ENCODE measurements around the gene CYSTM1.
"Not testable (repeated sequence)": the region's sequence is repeated elsewhere in the genome, so short reads cannot be mapped to it uniquely, and the experiment has no call there.

CYSTM1 gene

GRCh38 chr5:140178086-140178410, 3.1 kb downstream of the CYSTM1 start:
- no peak for DNase-seq (ENCODE audit: low read depth in 2 of 2)

- no peak for DNase-seq (ENCODE audit: low read depth in 2 of 2)
Measured at GRCh38 chr5:140178482-140179116, 3.6 kb downstream of the CYSTM1 start.

GRCh38 chr5:140181002-140181483, 6.1 kb downstream of the CYSTM1 start:
- no peak for DNase-seq (ENCODE audit: low read depth in 2 of 2)

- DNase-seq (ENCODE audit: low read depth in 2 of 2) = no peak
Measured at GRCh38 chr5:140181525-140181924, 6.5 kb downstream of the CYSTM1 start.

GRCh38 chr5:140182075-140182711, 7.2 kb downstream of the CYSTM1 start:
- DNase-seq (ENCODE audit: low read depth in 2 of 2) = no peak

GRCh38 chr5:140182803-140183367, 7.9 kb downstream of the CYSTM1 start:
- no peak for DNase-seq (ENCODE audit: low read depth in 2 of 2)

GRCh38 chr5:140185409-140185808, 10.4 kb downstream of the CYSTM1 start:
- DNase-seq (ENCODE audit: low read depth in 2 of 2) = no peak

- DNase-seq (ENCODE audit: low read depth in 2 of 2) = no peak
Measured at GRCh38 chr5:140186267-140186671, 11.3 kb downstream of the CYSTM1 start.

GRCh38 chr5:140189253-140189652, 14.3 kb downstream of the CYSTM1 start:
- DNase-seq (ENCODE audit: low read depth in 2 of 2) = no peak

GRCh38 chr5:140189977-140190871, 15.2 kb downstream of the CYSTM1 start:
- DNase-seq (ENCODE audit: low read depth in 2 of 2) = no peak

- DNase-seq (ENCODE audit: low read depth in 2 of 2) = no peak
Measured at GRCh38 chr5:140190872-140191218, 15.9 kb downstream of the CYSTM1 start.

GRCh38 chr5:140192715-140193430, 17.9 kb downstream of the CYSTM1 start:
- DNase-seq (ENCODE audit: low read depth in 2 of 2) = no peak

- DNase-seq (ENCODE audit: low read depth in 2 of 2) = no peak
Measured at GRCh38 chr5:140194662-140195061, 19.7 kb downstream of the CYSTM1 start.

GRCh38 chr5:140196115-140196814, 21.3 kb downstream of the CYSTM1 start:
- DNase-seq (ENCODE audit: low read depth in 2 of 2) = no peak

GRCh38 chr5:140197023-140197422, 22.0 kb downstream of the CYSTM1 start:
- no peak for DNase-seq (ENCODE audit: low read depth in 2 of 2)

GRCh38 chr5:140198915-140199314, 23.9 kb downstream of the CYSTM1 start:
- DNase-seq (ENCODE audit: low read depth in 2 of 2) = not testable (repeated sequence)

- DNase-seq (ENCODE audit: low read depth in 2 of 2) = no peak
Measured at GRCh38 chr5:140202078-140202477, 27.1 kb downstream of the CYSTM1 start.

GRCh38 chr5:140202610-140203009, 27.6 kb downstream of the CYSTM1 start:
- DNase-seq (ENCODE audit: low read depth in 2 of 2) = no peak

GRCh38 chr5:140205216-140205615, 30.2 kb downstream of the CYSTM1 start:
- no peak for DNase-seq (ENCODE audit: low read depth in 2 of 2)

- no peak for DNase-seq (ENCODE audit: low read depth in 2 of 2)
Measured at GRCh38 chr5:140205952-140206351, 31.0 kb downstream of the CYSTM1 start.
